ENCODE data around the gene EHHADH.

The EHHADH gene

GRCh38 chr3:185145511-185145910 is 108.3 kb downstream of the EHHADH start:
- no peak for DNase-seq (ENCODE audit: low read depth in 2 of 2)

GRCh38 chr3:185144784-185145183 is 109.1 kb downstream of the EHHADH start:
- no peak for DNase-seq (ENCODE audit: low read depth in 2 of 2)

All from stimulated activated CD8-positive, alpha-beta memory T cell treated with anti-CD3 and anti-CD28 coated beads, Interleukin-7, amount 100 ng/mL, for 1 hour (primary cell).